T-cell (primary cell): Measurements from ENCODE around the gene EVI5L. TPM values are rescaled to one million over a fixed set of nuclear protein-coding genes. Genes with fewer than 3 reads are reported as not detected.

Source experiments
- ATAC-seq, 4 experiments: fragments of 200-7000 bp in 3 of 4; fragments of 150-1000 bp in 1 of 4; cut with Tn5 transposase; replicated peaks in 1 of 4; 1 replicate in 3 of 4; 2 replicates in 1 of 4; pipeline ENCODE4 v1.10.0; 2021; ENCODE audit warnings: moderate library complexity in 3 of 4, mild to moderate bottlenecking in 2 of 4, moderate number of reproducible peaks in 1 of 4
- CTCF ChIA-PET, 2 donors: fragments of 300-600 bp; sonication (Branson Sonifier 250); formaldehyde crosslinking; loops; one replicate each; lab custom pipeline; 2022; ENCODE audit warnings: antibody characterized with exemption in 2 of 2; lab: Charles Lee
- POLR2A ChIA-PET, 2 donors: fragments of 300-600 bp; sonication (Branson Sonifier 250); formaldehyde crosslinking; loops; one replicate each; lab custom pipeline; 2022; ENCODE audit warnings: antibody characterized with exemption in 2 of 2; lab: Charles Lee
- DNase-seq, 35 experiments: peaks; one replicate each; pipeline versions ENCODE4 v3.0.0 to v3.0.0-alpha.2; 2013 to 2023
- H3K27ac ChIP-seq: one replicate; pipeline ENCODE4 v1.5.1; 2013; ENCODE audit warnings: low read length
- H3K27me3 ChIP-seq, 2 experiments: replicated peaks in 1 of 2; 1 replicate in 1 of 2; 2 replicates in 1 of 2; pipeline versions ENCODE4 v1.6.1 to v1.7.0; 2013; ENCODE audit warnings: low read length in 1 of 2, mixed read lengths in 1 of 2; ENCODE audit not compliant: control insufficient read depth in 2 of 2, insufficient read depth in 2 of 2; ENCODE audit errors: extremely low read depth in 1 of 2
- H3K36me3 ChIP-seq, 2 donors: 1 replicate in 1 of 2; 2 replicates in 1 of 2; pipeline versions ENCODE4 v1.6.1 to v1.7.0; 2013; ENCODE audit warnings: low read length in 1 of 2; ENCODE audit not compliant: control insufficient read depth in 2 of 2, insufficient read depth in 1 of 2; ENCODE audit errors: extremely low read depth in 1 of 2
- H3K4me1 ChIP-seq, 2 experiments: 1 replicate in 1 of 2; 2 replicates in 1 of 2; pipeline versions ENCODE4 v1.6.1 to v1.7.0; 2013; ENCODE audit warnings: low read length in 2 of 2, mixed read lengths in 1 of 2; ENCODE audit not compliant: insufficient read depth in 2 of 2, control insufficient read depth in 1 of 2; ENCODE audit errors: extremely low read depth in 1 of 2
- H3K4me3 ChIP-seq, 2 donors: 1 replicate in 1 of 2; 2 replicates in 1 of 2; pipeline versions ENCODE4 v1.5.1 to v1.7.0; 2013; ENCODE audit warnings: mild to moderate bottlenecking in 2 of 2, low read length in 1 of 2, moderate library complexity in 1 of 2; ENCODE audit not compliant: control insufficient read depth in 1 of 2; ENCODE audit errors: extremely low read depth in 1 of 2
- H3K9me3 ChIP-seq: 2 replicates; pipeline ENCODE4 v1.7.0; 2013
- H3K27ac Mint-ChIP-seq, 2 donors: one replicate each; pipeline ENCODE4 v1.8.0; 2020 to 2021; ENCODE audit warnings: mild to moderate bottlenecking in 2 of 2, mixed read lengths in 2 of 2
- H3K27me3 Mint-ChIP-seq, 2 donors: one replicate each; pipeline ENCODE4 v1.8.0; 2021 to 2022; ENCODE audit warnings: mixed read lengths in 2 of 2
- H3K36me3 Mint-ChIP-seq: one replicate; pipeline ENCODE4 v1.8.0; 2021; ENCODE audit warnings: mixed read lengths
- H3K4me1 Mint-ChIP-seq, 3 donors: one replicate each; pipeline ENCODE4 v1.8.0; 2020 to 2022; ENCODE audit warnings: mixed read lengths in 3 of 3, mild to moderate bottlenecking in 1 of 3
- H3K4me3 Mint-ChIP-seq, 3 donors: one replicate each; pipeline ENCODE4 v1.8.0; 2020 to 2022; ENCODE audit warnings: mild to moderate bottlenecking in 3 of 3, mixed read lengths in 3 of 3, moderate library complexity in 3 of 3
- H3K9me3 Mint-ChIP-seq, 3 donors: one replicate each; pipeline ENCODE4 v1.8.0; 2020 to 2022; ENCODE audit warnings: mixed read lengths in 3 of 3
- WGBS: methylation state at CpG from one replicate; pipeline ENCODE4 v1.1.5; 2013; ENCODE audit warnings: missing lambda C conversion rate; ENCODE audit not compliant: insufficient coverage; 5-methylcytosine and 5-hydroxymethylcytosine counted together
- total RNA-seq, 35 experiments: library from RNA in 6 of 35; stranded (reverse) in 6 of 35; fragments of 120-200 nt in 1 of 35; gene quantifications; one replicate each; pipeline versions ENCODE4 v1.2.1 to v1.2.4 and lab custom pipeline; 2013 to 2026

The EVI5L gene
- total RNA-seq, 5 donors from 2014 or later (not counting 1 experiment from before 2014, with no cell fraction given), result 9.6 to 15.1 (median 13.7) TPM

DNA sequence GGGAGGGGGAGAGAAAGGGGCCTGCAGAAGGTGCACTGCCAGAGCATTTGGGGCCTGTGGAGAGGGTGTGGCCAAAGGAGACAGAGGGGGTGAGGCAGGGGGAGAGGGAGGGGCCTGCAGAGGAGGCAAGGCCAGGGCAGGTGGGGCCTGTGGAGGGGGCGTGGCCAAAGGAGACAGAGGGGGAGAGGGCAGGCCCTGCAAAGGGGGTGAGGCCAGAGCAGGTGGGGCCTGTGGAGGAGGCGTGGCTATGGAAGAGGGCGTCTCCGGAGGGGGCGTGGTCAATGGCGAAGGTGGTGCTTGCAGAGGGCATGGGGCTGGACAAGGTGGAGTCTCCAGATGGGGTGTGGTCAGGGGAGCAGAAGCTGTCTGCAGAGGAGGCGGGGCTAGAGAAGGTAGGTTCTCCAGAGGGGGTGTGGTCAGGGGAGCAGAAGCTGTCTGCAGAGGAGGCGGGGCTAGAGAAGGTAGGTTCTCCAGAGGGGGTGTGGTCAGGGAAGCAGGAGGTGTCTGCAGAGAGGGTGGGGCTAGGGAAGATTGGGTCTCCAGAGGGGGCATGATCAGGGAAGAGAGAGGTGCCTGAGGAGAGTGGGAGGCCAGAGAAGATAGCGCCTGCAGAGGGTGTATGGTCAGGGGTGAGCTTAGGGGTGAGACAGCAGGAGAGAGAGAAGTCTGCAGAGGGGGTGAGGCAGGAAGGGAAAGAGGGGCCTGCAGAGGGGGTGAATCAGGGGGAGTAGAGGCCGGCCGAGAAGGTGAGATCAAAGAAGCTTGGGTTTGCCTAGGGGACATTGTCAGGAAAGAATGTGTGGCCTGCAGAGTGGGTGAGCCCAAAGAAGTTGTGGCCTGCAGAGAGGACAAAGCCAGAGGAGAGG, 40.8 kb downstream of the EVI5L start:
- ChIA-PET CTCF (interaction anchor here in 1 of 2 donors (0.6 to 0.8 kb wide), 3 partner anchors 33 to 74 kb away, joined by 3 to 9 read pairs (median 3); partner anchors contain the start of gene MAP2K7), POLR2A (no interaction called here)
- peaks cover 0 to 71% of the 10 kb centered on the region in 2 experiments for H3K27me3 ChIP-seq
- H3K4me1 ChIP-seq, result peaks cover 5 to 63% of the 10 kb centered on the region in 2 experiments
- ATAC-seq (no peak), DNase-seq (peak in 31 of 35 experiments; percentile 39 to 70 (median 56))
- no peak overlapping the region for H3K27ac Mint-ChIP-seq
- H3K4me3 ChIP-seq, result no peak overlapping the region
- peaks cover 26 to 38% (median 32%) of the 10 kb centered on the region in 3 donors for H3K4me1 Mint-ChIP-seq
- H3K27me3 Mint-ChIP-seq, result peaks cover 13 to 17% of the 10 kb centered on the region in 2 donors
- H3K4me3 Mint-ChIP-seq, result peak overlapping the region; percentile 40 to 80 (median 41)
- H3K36me3 Mint-ChIP-seq, result no peaks in the 10 kb centered on the region
- WGBS, result 45% methylated on average over 10 of the region's 11 CpGs
- H3K27ac ChIP-seq, result no peak overlapping the region
- no peaks in the 10 kb centered on the region for H3K9me3 ChIP-seq
- no peaks in the 10 kb centered on the region for H3K9me3 Mint-ChIP-seq
- H3K36me3 ChIP-seq, result no peaks in the 10 kb centered on the region

DNA sequence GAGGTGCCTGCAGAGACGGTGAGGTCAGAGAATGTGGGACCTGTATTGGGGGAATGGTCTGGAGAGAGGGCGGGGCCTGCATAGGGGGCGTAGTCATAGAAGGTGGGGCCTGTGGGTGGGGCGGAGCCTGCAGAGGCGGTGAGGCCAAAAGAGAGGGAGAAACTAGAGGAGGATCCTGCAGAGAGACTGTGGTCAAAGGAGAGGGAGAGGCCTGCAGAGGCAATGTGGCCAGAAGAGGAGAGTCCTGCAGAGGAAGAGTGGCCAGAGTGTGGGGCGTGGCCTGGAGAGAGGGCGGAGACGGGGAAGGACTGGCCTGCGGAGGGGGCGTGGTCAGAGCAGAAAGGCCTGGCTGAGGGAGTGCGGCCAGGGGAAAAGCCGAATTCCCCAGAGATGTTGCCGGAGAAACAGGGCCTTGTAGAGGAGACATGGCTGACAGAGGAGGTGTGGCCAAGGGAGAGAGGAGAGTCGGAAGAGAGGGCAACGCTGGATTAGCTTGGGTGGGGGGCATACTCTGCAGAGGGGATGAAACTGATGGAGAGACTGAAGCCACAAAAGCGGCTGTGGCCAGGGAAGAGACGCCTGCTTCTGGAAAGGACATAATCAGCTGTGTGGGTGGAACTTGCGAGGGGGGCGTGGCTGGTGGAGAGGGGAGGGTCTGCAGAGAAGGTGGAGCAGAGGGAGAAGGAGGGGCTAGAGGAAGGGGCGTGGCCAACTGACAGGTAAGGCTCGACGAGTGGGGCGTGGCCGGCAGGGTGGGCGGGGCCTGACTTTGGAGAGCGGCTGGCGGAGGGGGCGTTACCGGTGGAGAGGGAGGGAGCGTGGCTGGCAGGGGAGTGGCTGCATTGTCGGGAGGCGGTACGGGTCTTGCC, 41.7 kb downstream of the EVI5L start:
- H3K27me3 Mint-ChIP-seq, result peaks cover 13 to 19% of the 10 kb centered on the region in 2 donors
- ChIA-PET POLR2A (no interaction called here), CTCF (interaction anchor here in 1 of 2 donors (0.7 to 0.8 kb wide), 2 partner anchors 32 to 191 kb away, joined by 3 read pairs; partner anchors contain the start of genes MAP2K7 and TRAPPC5)
- peak in 1 of 4 experiments; percentile 4 for ATAC-seq
- H3K27ac ChIP-seq, result no peak overlapping the region
- H3K4me3 Mint-ChIP-seq, result peak overlapping the region; percentile 40 to 80 (median 41)
- no peaks in the 10 kb centered on the region for H3K9me3 Mint-ChIP-seq
- peaks cover 5 to 63% of the 10 kb centered on the region in 2 experiments for H3K4me1 ChIP-seq
- peaks cover 0 to 65% of the 10 kb centered on the region in 2 experiments for H3K27me3 ChIP-seq
- H3K9me3 ChIP-seq, result no peaks in the 10 kb centered on the region
- DNase-seq, result peak in 34 of 35 experiments; percentile 52 to 94 (median 89)
- peak overlapping the region in 1 of 2 donors; percentile 2 for H3K4me3 ChIP-seq
- peak overlapping the region in 1 of 2 donors; percentile 32 for H3K27ac Mint-ChIP-seq
- H3K36me3 ChIP-seq, result no peaks in the 10 kb centered on the region
- no peaks in the 10 kb centered on the region for H3K36me3 Mint-ChIP-seq
- H3K4me1 Mint-ChIP-seq, result peaks cover 26 to 38% (median 32%) of the 10 kb centered on the region in 3 donors
- 12% methylated on average over 33 of the region's 33 CpGs for WGBS

DNA sequence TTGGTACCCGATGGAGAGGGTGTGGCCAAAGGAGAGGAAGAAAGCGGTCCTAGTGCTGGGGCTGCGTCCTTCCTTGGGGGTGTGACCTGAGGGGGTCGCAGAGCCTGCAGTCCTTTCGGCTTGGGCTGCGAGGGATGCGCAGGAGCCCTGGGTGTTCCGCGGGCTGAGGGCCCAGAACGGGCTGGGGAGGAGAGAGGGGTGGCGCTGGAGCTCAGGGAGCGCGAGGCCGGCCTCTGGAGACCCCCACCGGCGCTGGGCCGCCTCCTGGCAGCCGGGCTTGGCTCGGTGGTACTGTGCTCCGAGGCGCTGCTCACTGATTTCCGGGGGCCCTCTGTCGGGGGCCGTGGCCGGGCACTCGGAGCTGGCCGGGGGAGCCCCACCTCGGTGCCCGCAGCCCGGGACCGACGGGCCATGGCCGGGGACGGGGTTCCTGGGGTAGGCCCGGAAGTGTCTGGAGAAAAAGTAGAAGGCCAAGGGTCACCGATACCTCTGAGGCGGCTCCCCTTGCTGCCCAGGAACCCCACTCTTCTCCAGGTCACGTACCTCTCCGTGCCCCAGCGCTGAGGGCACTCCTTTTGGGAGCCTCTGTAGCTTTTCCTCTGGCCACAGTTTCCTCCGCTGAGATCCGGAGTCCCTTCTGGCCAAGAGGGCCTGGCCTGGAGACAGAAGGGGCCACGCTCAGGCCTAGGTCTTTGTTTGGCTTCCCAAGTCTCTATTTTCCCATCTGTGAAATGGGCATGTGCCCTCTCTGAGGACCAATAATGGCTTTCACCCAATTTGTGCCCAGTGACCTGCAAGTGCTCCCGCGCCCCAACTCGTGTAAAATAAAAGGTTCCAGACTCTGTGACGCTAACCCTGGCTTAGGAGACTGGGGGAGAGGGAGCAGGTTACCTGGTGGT, 42.5 kb downstream of the EVI5L start:
- DNase-seq (no peak), ATAC-seq (no peak)
- Mint-ChIP-seq H3K9me3 (no peaks in the 10 kb centered on the region), H3K27me3 (peaks cover 13 to 19% of the 10 kb centered on the region in 2 donors), H3K36me3 (no peaks in the 10 kb centered on the region), H3K27ac (no peak overlapping the region), H3K4me3 (peak overlapping the region; percentile 25 to 80 (median 34)), H3K4me1 (peaks cover 26 to 38% (median 32%) of the 10 kb centered on the region in 3 donors)
- ChIA-PET CTCF (interaction anchor here in 1 of 2 donors (0.7 kb wide), 1 partner anchor 192 kb away, joined by 3 read pairs; the partner anchor contains the start of gene TRAPPC5), POLR2A (no interaction called here)
- Histone ChIP-seq H3K4me3 (no peak overlapping the region), H3K36me3 (no peaks in the 10 kb centered on the region), H3K9me3 (no peaks in the 10 kb centered on the region), H3K27ac (no peak overlapping the region), H3K4me1 (peaks cover 5 to 63% of the 10 kb centered on the region in 2 experiments), H3K27me3 (peaks cover 0 to 57% of the 10 kb centered on the region in 2 experiments)
- 48% methylated on average over 34 of the region's 47 CpGs for WGBS

DNA sequence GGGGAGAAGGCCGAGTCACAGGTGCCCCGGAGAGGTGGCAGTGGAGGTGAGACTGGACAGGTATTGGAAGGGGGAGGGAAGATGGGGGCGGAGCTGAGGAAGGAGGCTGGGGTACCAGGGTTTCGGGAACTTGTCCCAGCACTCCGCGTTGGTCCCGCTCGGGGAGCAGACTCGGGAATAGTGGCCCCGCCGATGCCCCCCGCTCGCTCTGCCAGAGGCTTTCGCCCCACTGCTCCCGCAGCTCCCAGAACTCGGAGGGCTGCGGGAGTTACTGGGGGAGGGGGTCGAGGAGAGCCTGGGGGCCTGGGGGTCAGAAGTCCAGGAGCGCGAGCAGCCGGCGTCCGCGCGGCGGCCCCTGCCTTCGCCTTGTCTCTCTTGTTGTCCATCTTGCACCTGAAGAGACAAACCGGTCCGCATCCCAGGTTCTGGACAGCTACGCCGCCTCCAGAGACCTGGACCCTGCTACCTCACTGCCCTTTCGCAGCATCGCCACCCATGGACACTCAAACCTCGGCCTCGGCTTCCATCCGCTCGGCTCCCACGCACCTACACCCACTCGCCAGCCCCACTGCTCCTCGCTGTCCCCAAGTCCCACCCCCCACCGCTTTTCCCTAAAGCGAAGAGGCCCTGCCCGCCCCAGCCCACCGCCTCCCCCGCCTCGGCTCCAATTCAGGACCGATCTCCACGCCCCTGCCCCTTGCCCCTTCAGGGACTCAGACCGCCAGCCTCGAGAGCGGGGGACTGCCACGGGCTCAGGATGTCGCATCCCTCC, 43.5 kb downstream of the EVI5L start:
- H3K4me3 Mint-ChIP-seq, result peak overlapping the region; percentile 62 to 72 (median 68)
- peaks cover 0 to 49% of the 10 kb centered on the region in 2 experiments for H3K27me3 ChIP-seq
- H3K36me3 ChIP-seq, result no peaks in the 10 kb centered on the region
- ATAC-seq (no peak), DNase-seq (peak in 1 of 35 experiments; percentile 20)
- H3K27ac ChIP-seq, result no peak overlapping the region
- WGBS, result 31% methylated on average over 42 of the region's 53 CpGs
- H3K27me3 Mint-ChIP-seq, result peaks cover 13 to 19% of the 10 kb centered on the region in 2 donors
- H3K4me1 ChIP-seq, result peaks cover 5 to 56% of the 10 kb centered on the region in 2 experiments
- peaks cover 26 to 33% (median 31%) of the 10 kb centered on the region in 3 donors for H3K4me1 Mint-ChIP-seq
- H3K9me3 ChIP-seq, result no peaks in the 10 kb centered on the region
- H3K4me3 ChIP-seq, result no peak overlapping the region
- no peaks in the 10 kb centered on the region for H3K36me3 Mint-ChIP-seq
- POLR2A ChIA-PET, result no interaction called here
- H3K27ac Mint-ChIP-seq, result no peak overlapping the region
- CTCF ChIA-PET, result no interaction called here
- H3K9me3 Mint-ChIP-seq, result no peaks in the 10 kb centered on the region

DNA sequence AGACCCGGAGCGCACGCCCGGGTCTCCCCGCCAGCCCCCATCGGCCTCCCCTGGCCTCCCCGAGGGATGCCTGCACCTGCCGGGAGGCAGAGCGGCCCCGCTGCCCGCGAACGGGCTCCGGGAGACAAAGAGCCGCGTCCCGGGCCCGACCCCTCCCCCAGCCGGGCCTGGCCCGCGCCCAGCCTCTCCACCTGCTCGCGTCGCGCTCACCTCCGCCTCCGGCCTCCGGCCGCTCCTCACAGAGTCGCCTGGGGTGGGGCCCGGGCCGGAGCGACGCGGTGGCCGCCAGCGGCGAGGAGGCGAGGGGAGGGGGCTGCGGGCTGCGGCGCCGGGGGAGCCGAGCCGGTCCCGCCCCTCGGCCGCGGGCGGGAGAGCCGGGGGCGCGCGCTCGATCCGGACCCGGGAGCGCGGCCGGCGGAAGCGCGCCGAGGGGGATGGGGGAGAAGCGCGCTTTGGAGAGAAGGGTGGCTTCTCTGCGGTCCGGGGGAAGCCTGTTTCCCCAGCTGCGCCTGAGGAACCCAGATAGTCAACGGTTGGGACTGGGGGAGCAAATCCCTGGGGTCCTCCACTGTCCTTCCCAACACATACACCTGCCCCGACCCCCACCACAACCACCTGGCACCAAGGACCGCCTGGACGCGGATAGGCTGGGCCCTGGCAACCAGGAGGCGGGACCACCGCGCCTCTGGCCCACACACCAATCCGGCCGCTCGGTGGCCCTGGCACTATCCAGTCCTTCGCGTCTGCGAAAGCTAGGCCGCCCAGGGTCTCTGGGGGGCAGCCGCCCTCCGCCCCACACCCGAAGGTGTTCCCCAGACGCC, 44.3 kb downstream of the EVI5L start, which contains the start of gene PRR36:
PRR36 (minus strand) TSS at position 315 of the 821 bp plus-strand sequence. CDS start 701 bp downstream, outside the sequence.
- H3K27me3 ChIP-seq, result peaks cover 0 to 49% of the 10 kb centered on the region in 2 experiments
- DNase-seq, result peak in 1 of 35 experiments; percentile 23
- no peaks in the 10 kb centered on the region for H3K9me3 Mint-ChIP-seq
- peak within 1 kb of the TSS; percentile 62 to 72 (median 68) for H3K4me3 Mint-ChIP-seq
- H3K9me3 ChIP-seq, result no peaks in the 10 kb centered on the region
- no peaks in the 10 kb centered on the region for H3K36me3 ChIP-seq
- peaks cover 26 to 29% (median 26%) of the 10 kb centered on the region in 3 donors for H3K4me1 Mint-ChIP-seq
- H3K36me3 Mint-ChIP-seq, result no peaks in the 10 kb centered on the region
- H3K27ac ChIP-seq, result no peak within 1 kb of the TSS
- POLR2A ChIA-PET, result no interaction called here
- H3K27ac Mint-ChIP-seq, result no peak within 1 kb of the TSS
- peak within 1 kb of the TSS; percentile 17 to 64 for H3K4me3 ChIP-seq
- peaks cover 13 to 19% of the 10 kb centered on the region in 2 donors for H3K27me3 Mint-ChIP-seq
- 5% methylated on average over 57 of the region's 88 CpGs for WGBS
- H3K4me1 ChIP-seq, result peaks cover 2 to 50% of the 10 kb centered on the region in 2 experiments
- ATAC-seq, result no peak
- CTCF ChIA-PET, result no interaction called here
